ENCODE measurements around the gene P2RY2.
"Not testable (repeated sequence)": the region's sequence is repeated elsewhere in the genome, so short reads cannot be mapped to it uniquely, and the experiment has no call there.

The P2RY2 gene

GRCh38 chr11:73189723-73190556, 28.1 kb upstream of the P2RY2 start:
- H3K9me3 ChIP-seq (ENCODE audit: control insufficient read depth, insufficient read depth, low read length): no peaks in the 10 kb centered on the region
- H3K4me1 ChIP-seq (ENCODE audit: control insufficient read depth, insufficient read depth, low read length): no peaks in the 10 kb centered on the region
- no peaks in the 10 kb centered on the region for H3K27me3 ChIP-seq (ENCODE audit: control insufficient read depth, insufficient read depth, low read length)
- H3K36me3 ChIP-seq (ENCODE audit: control insufficient read depth, insufficient read depth, low read length): no peaks in the 10 kb centered on the region
- no peak overlapping the region for H3K4me3 ChIP-seq (ENCODE audit: low read depth, low read length)
- H3K9ac ChIP-seq (ENCODE audit: low read depth, low read length): no peak overlapping the region

DNA sequence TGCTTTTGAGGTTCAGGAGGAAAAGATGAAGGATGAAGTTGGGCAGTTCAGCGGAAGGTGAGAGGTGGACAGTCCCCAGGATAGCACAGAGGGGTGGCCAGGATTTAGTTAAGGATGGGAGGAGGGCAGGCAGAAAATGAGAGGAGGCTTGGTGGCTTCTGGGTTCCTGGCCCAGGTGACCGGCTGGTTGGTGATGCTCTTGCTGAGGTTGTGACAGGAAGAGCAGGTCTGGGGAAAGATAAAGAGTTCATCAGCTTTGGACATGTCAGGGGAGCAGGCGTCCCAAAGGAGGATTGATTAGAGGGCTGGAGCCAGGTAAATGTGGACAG, 27.6 kb upstream of the P2RY2 start:
- no peak overlapping the region for H3K4me3 ChIP-seq (ENCODE audit: low read depth, low read length)
- H3K27me3 ChIP-seq (ENCODE audit: control insufficient read depth, insufficient read depth, low read length): no peaks in the 10 kb centered on the region
- no peak overlapping the region for H3K9ac ChIP-seq (ENCODE audit: low read depth, low read length)
- no peaks in the 10 kb centered on the region for H3K9me3 ChIP-seq (ENCODE audit: control insufficient read depth, insufficient read depth, low read length)
- no peaks in the 10 kb centered on the region for H3K4me1 ChIP-seq (ENCODE audit: control insufficient read depth, insufficient read depth, low read length)
- no peaks in the 10 kb centered on the region for H3K36me3 ChIP-seq (ENCODE audit: control insufficient read depth, insufficient read depth, low read length)

DNA sequence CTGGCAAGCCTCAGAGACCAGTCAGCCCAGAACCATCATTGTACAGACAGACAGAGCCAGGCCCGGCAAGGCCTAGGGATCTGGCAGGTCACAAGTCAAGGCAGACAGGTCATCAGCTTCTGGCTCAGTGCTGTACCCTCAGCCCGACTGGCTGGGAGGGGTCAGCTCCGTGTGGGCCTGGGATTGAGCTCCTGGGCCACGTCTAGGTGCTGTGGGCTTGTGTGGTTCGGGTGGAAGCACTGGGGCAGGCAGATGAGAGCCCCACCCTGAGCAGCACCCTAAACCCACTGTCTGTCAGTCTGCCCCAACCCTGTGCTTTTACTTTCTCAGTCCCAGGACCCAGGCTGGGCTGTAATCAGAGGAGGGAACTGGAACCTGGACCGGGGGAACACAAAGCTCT, 26.9 kb upstream of the P2RY2 start:
- Histone ChIP-seq H3K9me3 (ENCODE audit: control insufficient read depth, insufficient read depth, low read length) (no peaks in the 10 kb centered on the region), H3K4me1 (ENCODE audit: control insufficient read depth, insufficient read depth, low read length) (no peaks in the 10 kb centered on the region), H3K9ac (ENCODE audit: low read depth, low read length) (no peak overlapping the region), H3K36me3 (ENCODE audit: control insufficient read depth, insufficient read depth, low read length) (no peaks in the 10 kb centered on the region), H3K27me3 (ENCODE audit: control insufficient read depth, insufficient read depth, low read length) (no peaks in the 10 kb centered on the region), H3K4me3 (ENCODE audit: low read depth, low read length) (no peak overlapping the region)

DNA sequence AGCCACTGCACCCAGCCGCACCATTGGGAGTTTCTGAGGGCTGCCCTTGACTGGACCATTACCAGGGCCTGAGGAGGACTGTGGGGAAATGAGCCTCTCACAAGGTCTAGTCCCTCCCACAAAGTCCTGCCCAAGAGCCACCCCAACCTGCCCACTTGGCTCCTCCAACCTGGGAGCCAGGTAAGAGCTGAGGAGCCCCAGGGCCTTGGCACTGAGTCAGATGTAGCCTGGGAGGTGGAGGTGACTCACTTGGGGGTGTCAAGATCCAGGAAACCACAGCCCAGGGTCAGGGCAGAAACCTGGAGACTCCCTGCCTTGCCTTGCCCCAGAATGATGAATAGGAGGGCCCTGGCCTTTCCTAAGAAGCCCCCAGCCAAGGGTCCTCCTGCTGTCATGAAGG, 25.8 kb upstream of the P2RY2 start:
- Histone ChIP-seq H3K27me3 (ENCODE audit: control insufficient read depth, insufficient read depth, low read length) (no peaks in the 10 kb centered on the region), H3K9ac (ENCODE audit: low read depth, low read length) (no peak overlapping the region), H3K36me3 (ENCODE audit: control insufficient read depth, insufficient read depth, low read length) (no peaks in the 10 kb centered on the region), H3K4me1 (ENCODE audit: control insufficient read depth, insufficient read depth, low read length) (no peaks in the 10 kb centered on the region), H3K9me3 (ENCODE audit: control insufficient read depth, insufficient read depth, low read length) (no peaks in the 10 kb centered on the region), H3K4me3 (ENCODE audit: low read depth, low read length) (no peak overlapping the region)

GRCh38 chr11:73193251-73194033, 24.6 kb upstream of the P2RY2 start:
- Histone ChIP-seq H3K27me3 (ENCODE audit: control insufficient read depth, insufficient read depth, low read length) (no peaks in the 10 kb centered on the region), H3K9me3 (ENCODE audit: control insufficient read depth, insufficient read depth, low read length) (no peaks in the 10 kb centered on the region), H3K4me1 (ENCODE audit: control insufficient read depth, insufficient read depth, low read length) (no peaks in the 10 kb centered on the region), H3K4me3 (ENCODE audit: low read depth, low read length) (no peak overlapping the region), H3K9ac (ENCODE audit: low read depth, low read length) (no peak overlapping the region), H3K36me3 (ENCODE audit: control insufficient read depth, insufficient read depth, low read length) (no peaks in the 10 kb centered on the region)

- H3K36me3 ChIP-seq (ENCODE audit: control insufficient read depth, insufficient read depth, low read length): no peaks in the 10 kb centered on the region
- H3K9me3 ChIP-seq (ENCODE audit: control insufficient read depth, insufficient read depth, low read length): no peaks in the 10 kb centered on the region
- no peaks in the 10 kb centered on the region for H3K4me1 ChIP-seq (ENCODE audit: control insufficient read depth, insufficient read depth, low read length)
- no peak overlapping the region for H3K4me3 ChIP-seq (ENCODE audit: low read depth, low read length)
- H3K27me3 ChIP-seq (ENCODE audit: control insufficient read depth, insufficient read depth, low read length): no peaks in the 10 kb centered on the region
- H3K9ac ChIP-seq (ENCODE audit: low read depth, low read length): no peak overlapping the region
These were observed 24.0 kb upstream of the P2RY2 start for GRCh38 chr11:73194034-73194507.

DNA sequence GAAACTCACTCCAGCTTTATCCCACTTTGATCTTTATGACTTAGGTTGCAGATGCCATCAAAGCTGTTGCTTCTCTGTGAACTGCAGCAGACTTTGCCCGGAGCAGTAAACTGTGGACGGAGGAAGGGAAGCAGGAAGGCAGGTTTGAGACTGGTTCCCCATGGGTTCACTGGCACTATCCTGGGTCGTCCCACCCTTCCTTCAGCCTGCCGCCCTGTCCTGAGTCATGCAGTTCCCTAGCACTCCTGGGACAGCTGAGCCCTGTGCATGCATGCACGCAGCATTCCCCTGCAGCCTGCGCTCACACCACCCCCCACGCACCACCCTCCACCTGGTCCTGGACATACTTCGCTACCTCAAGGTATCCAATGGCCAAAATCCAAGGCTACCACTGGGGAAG, 23.5 kb upstream of the P2RY2 start:
- H3K4me3 ChIP-seq (ENCODE audit: low read depth, low read length): no peak overlapping the region
- no peaks in the 10 kb centered on the region for H3K27me3 ChIP-seq (ENCODE audit: control insufficient read depth, insufficient read depth, low read length)
- H3K9me3 ChIP-seq (ENCODE audit: control insufficient read depth, insufficient read depth, low read length): no peaks in the 10 kb centered on the region
- no peak overlapping the region for H3K9ac ChIP-seq (ENCODE audit: low read depth, low read length)
- no peaks in the 10 kb centered on the region for H3K4me1 ChIP-seq (ENCODE audit: control insufficient read depth, insufficient read depth, low read length)
- no peaks in the 10 kb centered on the region for H3K36me3 ChIP-seq (ENCODE audit: control insufficient read depth, insufficient read depth, low read length)

- no peak overlapping the region for H3K9ac ChIP-seq (ENCODE audit: low read depth, low read length)
- H3K27me3 ChIP-seq (ENCODE audit: control insufficient read depth, insufficient read depth, low read length): no peaks in the 10 kb centered on the region
- no peaks in the 10 kb centered on the region for H3K36me3 ChIP-seq (ENCODE audit: control insufficient read depth, insufficient read depth, low read length)
- H3K4me3 ChIP-seq (ENCODE audit: low read depth, low read length): no peak overlapping the region
- H3K4me1 ChIP-seq (ENCODE audit: control insufficient read depth, insufficient read depth, low read length): peaks cover 7% of the 10 kb centered on the region
- H3K9me3 ChIP-seq (ENCODE audit: control insufficient read depth, insufficient read depth, low read length): no peaks in the 10 kb centered on the region
These were observed 22.7 kb upstream of the P2RY2 start for GRCh38 chr11:73195191-73196007.

- Histone ChIP-seq H3K4me1 (ENCODE audit: control insufficient read depth, insufficient read depth, low read length) (peaks cover 15% of the 10 kb centered on the region), H3K27me3 (ENCODE audit: control insufficient read depth, insufficient read depth, low read length) (no peaks in the 10 kb centered on the region), H3K9me3 (ENCODE audit: control insufficient read depth, insufficient read depth, low read length) (no peaks in the 10 kb centered on the region), H3K36me3 (ENCODE audit: control insufficient read depth, insufficient read depth, low read length) (no peaks in the 10 kb centered on the region), H3K9ac (ENCODE audit: low read depth, low read length) (no peak overlapping the region), H3K4me3 (ENCODE audit: low read depth, low read length) (no peak overlapping the region)
These were observed 21.5 kb upstream of the P2RY2 start for GRCh38 chr11:73196576-73196975.

GRCh38 chr11:73197348-73197747, 20.7 kb upstream of the P2RY2 start:
- Histone ChIP-seq H3K27me3 (ENCODE audit: control insufficient read depth, insufficient read depth, low read length) (no peaks in the 10 kb centered on the region), H3K9ac (ENCODE audit: low read depth, low read length) (no peak overlapping the region), H3K4me3 (ENCODE audit: low read depth, low read length) (no peak overlapping the region), H3K4me1 (ENCODE audit: control insufficient read depth, insufficient read depth, low read length) (peaks cover 15% of the 10 kb centered on the region), H3K9me3 (ENCODE audit: control insufficient read depth, insufficient read depth, low read length) (no peaks in the 10 kb centered on the region), H3K36me3 (ENCODE audit: control insufficient read depth, insufficient read depth, low read length) (no peaks in the 10 kb centered on the region)

- not testable (repeated sequence) for H3K4me3 ChIP-seq (ENCODE audit: low read depth, low read length); H3K9ac ChIP-seq (ENCODE audit: low read depth, low read length); H3K27me3 ChIP-seq (ENCODE audit: control insufficient read depth, insufficient read depth, low read length); H3K9me3 ChIP-seq (ENCODE audit: control insufficient read depth, insufficient read depth, low read length); H3K36me3 ChIP-seq (ENCODE audit: control insufficient read depth, insufficient read depth, low read length)
- peaks cover 15% of the 10 kb centered on the region for H3K4me1 ChIP-seq (ENCODE audit: control insufficient read depth, insufficient read depth, low read length)
These were observed 20.3 kb upstream of the P2RY2 start for GRCh38 chr11:73197787-73198186.
